ENCODE results near the gene MAGI2.
A peak's percentile ranks its signal among the peaks of the same experiment; 100 is the strongest.

MAGI2 gene

GRCh38 chr7:78501064-78501463, 952.4 kb downstream of the MAGI2 start:
- DNase-seq (ENCODE audit: low read depth): no peak
- H3K4me3 ChIP-seq (ENCODE audit: low read depth, low read length): no peak overlapping the region

GRCh38 chr7:78499971-78500370, 953.5 kb downstream of the MAGI2 start:
- H3K4me3 ChIP-seq (ENCODE audit: low read depth, low read length): no peak overlapping the region
- DNase-seq (ENCODE audit: low read depth): no peak

- H3K4me3 ChIP-seq (ENCODE audit: low read depth, low read length): no peak overlapping the region
- DNase-seq (ENCODE audit: low read depth): no peak
These were observed 954.2 kb downstream of the MAGI2 start for GRCh38 chr7:78499283-78499682.

- no peak for DNase-seq (ENCODE audit: low read depth)
- no peak overlapping the region for H3K4me3 ChIP-seq (ENCODE audit: low read depth, low read length)
These were observed 955.6 kb downstream of the MAGI2 start for GRCh38 chr7:78497728-78498427.

GRCh38 chr7:78496096-78496630, 957.3 kb downstream of the MAGI2 start:
- no peak for DNase-seq (ENCODE audit: low read depth)
- H3K4me3 ChIP-seq (ENCODE audit: low read depth, low read length): no peak overlapping the region

- no peak for DNase-seq (ENCODE audit: low read depth)
- no peak overlapping the region for H3K4me3 ChIP-seq (ENCODE audit: low read depth, low read length)
These were observed 960.1 kb downstream of the MAGI2 start for GRCh38 chr7:78493401-78493800.

- DNase-seq (ENCODE audit: low read depth): no peak
These were observed 961.3 kb downstream of the MAGI2 start for GRCh38 chr7:78492146-78492545.

GRCh38 chr7:78490524-78490923, 962.9 kb downstream of the MAGI2 start:
- DNase-seq (ENCODE audit: low read depth): no peak
- H3K4me3 ChIP-seq (ENCODE audit: low read depth, low read length): no peak overlapping the region

More at GRCh38 chr7:78492146-78492545, 961.3 kb downstream of the MAGI2 start:
- no peak overlapping the region for H3K4me3 ChIP-seq (ENCODE audit: low read depth, low read length)

- DNase-seq (ENCODE audit: low read depth): no peak
- no peak overlapping the region for H3K4me3 ChIP-seq (ENCODE audit: low read depth, low read length)
These were observed 963.8 kb downstream of the MAGI2 start for GRCh38 chr7:78489476-78490240.

GRCh38 chr7:78487464-78487863, 966.0 kb downstream of the MAGI2 start:
- H3K4me3 ChIP-seq (ENCODE audit: low read depth, low read length): no peak overlapping the region
- no peak for DNase-seq (ENCODE audit: low read depth)

- no peak overlapping the region for H3K4me3 ChIP-seq (ENCODE audit: low read depth, low read length)
- no peak for DNase-seq (ENCODE audit: low read depth)
These were observed 974.1 kb downstream of the MAGI2 start for GRCh38 chr7:78479348-78479747.

- H3K4me3 ChIP-seq (ENCODE audit: low read depth, low read length): no peak overlapping the region
- DNase-seq (ENCODE audit: low read depth): no peak
These were observed 976.5 kb downstream of the MAGI2 start for GRCh38 chr7:78476851-78477405.

GRCh38 chr7:78473571-78474301, 979.7 kb downstream of the MAGI2 start:
- H3K4me3 ChIP-seq (ENCODE audit: low read depth, low read length): no peak overlapping the region
- DNase-seq (ENCODE audit: low read depth): no peak

- peak; percentile 11 for DNase-seq (ENCODE audit: low read depth)
- no peak overlapping the region for H3K4me3 ChIP-seq (ENCODE audit: low read depth, low read length)
These were observed 980.4 kb downstream of the MAGI2 start for GRCh38 chr7:78473021-78473420.

GRCh38 chr7:78472519-78472918, 980.9 kb downstream of the MAGI2 start:
- DNase-seq (ENCODE audit: low read depth): peak; percentile 33

GRCh38 chr7:78465894-78466293, 987.6 kb downstream of the MAGI2 start:
- H3K4me3 ChIP-seq (ENCODE audit: low read depth, low read length): no peak overlapping the region
- no peak for DNase-seq (ENCODE audit: low read depth)

More at GRCh38 chr7:78472519-78472918, 980.9 kb downstream of the MAGI2 start:
- H3K4me3 ChIP-seq (ENCODE audit: low read depth, low read length): no peak overlapping the region

GRCh38 chr7:78463039-78463438, 990.4 kb downstream of the MAGI2 start:
- no peak overlapping the region for H3K4me3 ChIP-seq (ENCODE audit: low read depth, low read length)
- DNase-seq (ENCODE audit: low read depth): no peak

GRCh38 chr7:78450706-78451105, 1002.8 kb downstream of the MAGI2 start:
- no peak for DNase-seq (ENCODE audit: low read depth)
- no peak overlapping the region for H3K4me3 ChIP-seq (ENCODE audit: low read depth, low read length)

GRCh38 chr7:78448911-78449310, 1004.6 kb downstream of the MAGI2 start:
- no peak overlapping the region for H3K4me3 ChIP-seq (ENCODE audit: low read depth, low read length)
- DNase-seq (ENCODE audit: low read depth): no peak

- no peak for DNase-seq (ENCODE audit: low read depth)
- no peak overlapping the region for H3K4me3 ChIP-seq (ENCODE audit: low read depth, low read length)
These were observed 1009.2 kb downstream of the MAGI2 start for GRCh38 chr7:78444267-78444666.
